ENCODE data around the gene BRME1. TPM values are rescaled to one million over a fixed set of nuclear protein-coding genes. Genes with fewer than 3 reads are reported as not detected.

The BRME1 gene
- total and polyA plus RNA-seq, 2 of the 13 experiments (the other 11 are each of a cell fraction or from before 2014, with no cell fraction given), result 0.74 to 1.5 TPM

DNA sequence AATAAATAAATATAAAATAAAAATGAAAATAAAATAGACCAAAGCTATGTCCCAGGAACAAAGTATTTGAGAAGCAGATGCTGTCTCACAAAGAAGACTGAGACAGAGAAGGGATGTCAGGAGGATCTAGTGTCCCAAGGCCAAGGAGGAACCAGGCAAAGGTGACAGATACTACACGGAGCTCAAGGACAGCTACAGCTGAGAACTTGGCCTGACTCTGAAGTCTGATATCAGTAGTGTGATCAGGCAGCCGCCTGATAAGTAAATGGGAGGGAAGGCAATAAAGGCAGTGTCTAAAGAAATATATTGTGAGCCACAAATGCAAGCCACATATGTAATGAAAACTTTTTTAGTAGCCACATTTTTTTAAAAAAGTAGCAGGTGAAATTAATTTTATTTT, 49.4 kb downstream of the BRME1 start:
- in situ Hi-C loops (cut with HindIII; ENCODE audit: extremely low pct_ligation_motif_present, low pct_unique_long_range_greater_than_20kb) (no loop called here), intact Hi-C loops (cut with micrococcal nuclease; ENCODE audit: unreplicated experiment) (no loop called here)
- no peak for DNase-seq (ENCODE audit: low spot score)
- Histone ChIP-seq H3K27me3 (ENCODE audit: control insufficient read depth in 1 of 2, insufficient read depth in 2 of 2, low read length in 2 of 2) (no peaks in the 10 kb centered on the region), H3K36me3 (replicated peaks in 1 of 2; ENCODE audit: control insufficient read depth in 1 of 2, insufficient read depth in 2 of 2, low read length in 2 of 2) (no peaks in the 10 kb centered on the region), H3K9me3 (ENCODE audit: low read length) (no peaks in the 10 kb centered on the region), H3K4me3 (replicated peaks in 1 of 3; ENCODE audit: insufficient read depth in 1 of 3, low read depth in 2 of 3, low read length in 3 of 3) (no peak overlapping the region), H3K79me2 (ENCODE audit: insufficient read depth, low read length) (no peaks in the 10 kb centered on the region), H3K4me2 (ENCODE audit: low read depth, low read length) (no peak overlapping the region), H3K27ac (ENCODE audit: extremely low read length, insufficient read depth, low read length) (no peak overlapping the region), H3K4me1 (ENCODE audit: insufficient read depth, low read length) (peaks cover 35% of the 10 kb centered on the region), H4K20me1 (ENCODE audit: insufficient read depth, low read length) (no peaks in the 10 kb centered on the region), H3K9ac (ENCODE audit: insufficient read depth, low read depth, low read length) (no peak overlapping the region), H2AFZ (ENCODE audit: low read length) (no peak overlapping the region)
- ATAC-seq, result no peak
- no TSS peak for BruUV-seq (replicated peaks)
- ChIA-PET CTCF (ENCODE audit: low intra/inter-chr PET ratio, low total read pairs) (no interaction called here), POLR2A (interaction anchor here (0.9 kb wide), 1 partner anchor 13 kb away, joined by 3 read pairs; no protein-coding TSS in a partner anchor)
- FAIRE-seq, result no peak
- WGBS (ENCODE audit: low lambda C conversion rate), result 44% methylated on average over 2 of the region's 2 CpGs
- TF ChIP-seq MAFF (IDR thresholded peaks at IDR 0.05; ENCODE audit: low read depth, low read length) (no peak), E2F5 (CRISPR knock-in tag; conservative IDR thresholded peaks at IDR 0.05) (no peak), ZMAT5 (CRISPR knock-in tag; IDR thresholded peaks at IDR 0.05; ENCODE audit: borderline replicate concordance, low read depth) (no peak), KDM2A (CRISPR knock-in tag; IDR thresholded peaks at IDR 0.05; ENCODE audit: borderline replicate concordance, low read depth) (no peak), IKZF4 (CRISPR knock-in tag; IDR thresholded peaks at IDR 0.05; ENCODE audit: borderline replicate concordance, low read depth, not compliant biosample characterization) (no peak), ZNF790 (CRISPR knock-in tag; IDR thresholded peaks at IDR 0.05; ENCODE audit: borderline replicate concordance) (no peak), ZNF570 (CRISPR knock-in tag; IDR thresholded peaks at IDR 0.05; ENCODE audit: borderline replicate concordance) (no peak), U2AF1 (optimal IDR thresholded peaks at IDR 0.05; ENCODE audit: low read depth, low read length) (no peak), TBP (CRISPR knock-in tag; IDR thresholded peaks at IDR 0.05) (no peak), ZNF407 (CRISPR knock-in tag; IDR thresholded peaks at IDR 0.05; ENCODE audit: not compliant biosample characterization) (no peak), ZNF710 (CRISPR knock-in tag; IDR thresholded peaks at IDR 0.05; ENCODE audit: borderline replicate concordance) (no peak)
- TF ChIP-seq, protein P1, sequence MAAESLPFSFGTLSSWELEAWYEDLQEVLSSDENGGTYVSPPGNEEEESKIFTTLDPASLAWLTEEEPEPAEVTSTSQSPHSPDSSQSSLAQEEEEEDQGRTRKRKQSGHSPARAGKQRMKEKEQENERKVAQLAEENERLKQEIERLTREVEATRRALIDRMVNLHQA (CRISPR knock-in tag; IDR thresholded peaks at IDR 0.05), result no peak
